ENCODE measurements around the gene ADAMTS1. TPM values are rescaled to one million over a fixed set of nuclear protein-coding genes. Genes with fewer than 3 reads are reported as not detected.

ADAMTS1 gene
- total RNA-seq, 1 donor from 2014 or later: 241 TPM

DNA sequence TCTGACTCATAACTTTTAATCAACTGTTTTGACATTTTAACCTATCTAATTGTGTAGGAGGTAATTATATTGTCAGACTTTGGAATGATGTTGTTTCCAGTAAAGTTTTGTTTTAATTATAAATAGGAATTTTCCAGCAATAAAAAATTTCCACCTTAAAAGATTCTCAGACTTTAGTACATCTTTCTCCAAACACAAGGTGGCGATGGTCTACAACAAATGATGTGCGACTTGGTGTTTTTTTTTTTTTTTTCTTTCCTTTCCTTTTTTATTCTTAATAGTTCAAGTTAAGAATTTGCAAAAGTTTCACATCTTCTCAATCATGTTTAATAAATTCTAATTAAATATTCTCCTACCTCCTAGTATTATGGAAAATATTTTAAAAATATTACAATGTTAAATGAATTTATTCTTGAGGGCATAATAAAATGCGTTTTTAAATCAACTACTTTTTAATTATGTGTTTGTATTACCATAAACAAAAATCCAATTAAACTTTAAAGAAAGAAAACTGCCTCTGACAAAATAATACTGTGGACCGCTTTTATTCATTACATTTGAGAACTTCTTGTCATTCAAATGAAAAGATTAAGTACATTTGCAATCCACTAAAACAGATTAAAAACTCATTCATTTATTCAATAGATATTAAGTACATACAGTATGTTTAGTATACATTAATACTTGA is 4.4 kb upstream of the ADAMTS1 start:
- TF ChIP-seq POLR2AphosphoS5 (IDR thresholded peaks at IDR 0.05; ENCODE audit: insufficient read depth in 1 of 2, low read depth in 1 of 2) (peak in 1 of 2 donors; percentile 12), CTCF (IDR thresholded peaks at IDR 0.05) (peak in 2 of 3 experiments; percentile 42 to 43), POLR2A (IDR thresholded peaks at IDR 0.05) (no peak)
- Histone ChIP-seq H3K36me3 (no peaks in the 10 kb centered on the region), H3K9me3 (no peaks in the 10 kb centered on the region), H3K4me1 (peaks cover 4% of the 10 kb centered on the region), H3K27ac (no peak overlapping the region), H3K27me3 (no peaks in the 10 kb centered on the region), H3K4me3 (no peak overlapping the region)
- intact Hi-C loops (cut with DNase I): loop anchor here (5.0 to 10.0 kb wide), 4 partner anchors 715 to 1898 kb away; no protein-coding TSS in a partner anchor
- DNase-seq (ENCODE audit: extremely low spot score in 2 of 2): no peak

GRCh38 chr21:26847921-26848320 is 2.7 kb upstream of the ADAMTS1 start:
- no peak overlapping the region for H3K4me3 ChIP-seq
- no peaks in the 10 kb centered on the region for H3K36me3 ChIP-seq
- H3K27me3 ChIP-seq: no peaks in the 10 kb centered on the region
- intact Hi-C loops (cut with DNase I): loop anchor here (5.0 kb wide), 2 partner anchors 1674 to 1899 kb away; no protein-coding TSS in a partner anchor
- H3K4me1 ChIP-seq: peaks cover 4% of the 10 kb centered on the region
- no peak overlapping the region for H3K27ac ChIP-seq
- DNase-seq (ENCODE audit: extremely low spot score in 2 of 2): no peak
- no peak for TF ChIP-seq CTCF (IDR thresholded peaks at IDR 0.05)
- TF ChIP-seq POLR2A (IDR thresholded peaks at IDR 0.05): no peak
- TF ChIP-seq POLR2AphosphoS5 (IDR thresholded peaks at IDR 0.05; ENCODE audit: insufficient read depth in 1 of 2, low read depth in 1 of 2): no peak
- H3K9me3 ChIP-seq: no peaks in the 10 kb centered on the region

DNA sequence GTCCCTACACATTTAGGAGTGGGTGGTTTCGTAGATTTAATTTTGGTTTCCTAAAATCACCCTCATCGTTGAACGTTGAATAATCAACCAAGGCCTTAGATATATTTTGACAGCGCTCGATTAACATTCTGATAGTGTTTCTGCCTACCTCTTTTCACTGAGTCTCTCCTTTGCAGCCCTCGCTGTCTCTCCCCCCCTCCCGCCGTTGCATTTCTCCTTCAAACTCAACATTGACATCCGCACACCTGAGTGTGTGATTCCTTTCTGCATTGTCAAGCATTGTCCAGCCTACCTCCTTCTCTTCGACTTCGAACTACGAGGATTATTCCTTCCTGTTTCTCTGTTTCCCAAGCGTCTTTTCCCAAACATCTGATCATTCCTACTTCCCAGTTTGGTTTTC is 1.8 kb upstream of the ADAMTS1 start:
- Histone ChIP-seq H3K36me3 (peaks cover 0 to 6% of the 10 kb centered on the region in 2 donors), H3K27ac (peak overlapping the region; percentile 97), H3K9me3 (no peaks in the 10 kb centered on the region), H3K27me3 (no peaks in the 10 kb centered on the region), H3K4me1 (peaks cover 11% of the 10 kb centered on the region), H3K4me3 (peak overlapping the region; percentile 69 to 86)
- intact Hi-C loops (cut with DNase I): loop anchor here (5.0 kb wide), 2 partner anchors 1675 to 1900 kb away; no protein-coding TSS in a partner anchor
- no peak for DNase-seq (ENCODE audit: extremely low spot score in 2 of 2)
- TF ChIP-seq POLR2A (IDR thresholded peaks at IDR 0.05) (no peak), POLR2AphosphoS5 (IDR thresholded peaks at IDR 0.05; ENCODE audit: insufficient read depth in 1 of 2, low read depth in 1 of 2) (no peak), CTCF (IDR thresholded peaks at IDR 0.05) (no peak)

- intact Hi-C loops (cut with DNase I): loop anchor here (5.0 kb wide), 2 partner anchors 1676 to 1901 kb away; no protein-coding TSS in a partner anchor
- peak overlapping the region; percentile 97 for H3K27ac ChIP-seq
- H3K4me1 ChIP-seq: peaks cover 19% of the 10 kb centered on the region
- DNase-seq (ENCODE audit: extremely low spot score in 2 of 2): peak in 1 of 2 donors; percentile 95
- H3K27me3 ChIP-seq: no peaks in the 10 kb centered on the region
- peak overlapping the region; percentile 69 to 86 for H3K4me3 ChIP-seq
- H3K9me3 ChIP-seq: no peaks in the 10 kb centered on the region
- H3K36me3 ChIP-seq: peaks cover 0 to 13% of the 10 kb centered on the region in 2 donors
- TF ChIP-seq POLR2A (IDR thresholded peaks at IDR 0.05) (peak in 1 of 2 donors; percentile 83), CTCF (IDR thresholded peaks at IDR 0.05) (peak in 1 of 3 experiments; percentile 18), POLR2AphosphoS5 (IDR thresholded peaks at IDR 0.05; ENCODE audit: insufficient read depth in 1 of 2, low read depth in 1 of 2) (peak; percentile 65 to 96)
Observed at GRCh38 chr21:26846036-26846931, 1.1 kb upstream of the ADAMTS1 start.

All from vagina (tissue), 2 donors.